Measurements from ENCODE around the gene GCC1. TPM values are rescaled to one million over a fixed set of nuclear protein-coding genes. Genes with fewer than 3 reads are reported as not detected.

GCC1 gene
- total and polyA plus RNA-seq, 5 donors: 3.7 to 10.4 (median 7.8) TPM

- H3K27ac ChIP-seq (ENCODE audit: low read length): no peak overlapping the region
- no peaks in the 10 kb centered on the region for H3K4me1 ChIP-seq (ENCODE audit: control insufficient read depth, insufficient read depth, low read length)
- intact Hi-C loops (cut with DNase I): no loop called here
- ATAC-seq: no peak
- no peaks in the 10 kb centered on the region for H3K9me3 ChIP-seq (ENCODE audit: control insufficient read depth, low read length)
- WGBS: 82% methylated on average over 9 of the region's 9 CpGs
- no peak for DNase-seq
- no peak overlapping the region for H3K4me3 ChIP-seq (ENCODE audit: low read length)
- H3K27me3 ChIP-seq (ENCODE audit: control insufficient read depth, insufficient read depth): peaks cover 3% of the 10 kb centered on the region
These were observed 46.3 kb downstream of the GCC1 start for GRCh38 chr7:127539116-127539515.

GRCh38 chr7:127536741-127537140 lies 48.7 kb downstream of the GCC1 start:
- DNase-seq: no peak
- peaks cover 3% of the 10 kb centered on the region for H3K27me3 ChIP-seq (ENCODE audit: control insufficient read depth, insufficient read depth)
- no peak overlapping the region for H3K4me3 ChIP-seq (ENCODE audit: low read length)
- intact Hi-C loops (cut with DNase I): no loop called here
- ATAC-seq: no peak
- WGBS: 3% methylated on average over 16 of the region's 16 CpGs
- no peaks in the 10 kb centered on the region for H3K4me1 ChIP-seq (ENCODE audit: control insufficient read depth, insufficient read depth, low read length)
- H3K9me3 ChIP-seq (ENCODE audit: control insufficient read depth, low read length): no peaks in the 10 kb centered on the region
- H3K27ac ChIP-seq (ENCODE audit: low read length): no peak overlapping the region

GRCh38 chr7:127536394-127536691 lies 49.1 kb downstream of the GCC1 start:
- intact Hi-C loops (cut with DNase I): no loop called here
- H3K27me3 ChIP-seq (ENCODE audit: control insufficient read depth, insufficient read depth): peaks cover 3% of the 10 kb centered on the region

GRCh38 chr7:127535546-127536393 lies 49.6 kb downstream of the GCC1 start:
- H3K9me3 ChIP-seq (ENCODE audit: control insufficient read depth, low read length): no peaks in the 10 kb centered on the region
- DNase-seq (no peak), ATAC-seq (no peak)
- no peaks in the 10 kb centered on the region for H3K4me1 ChIP-seq (ENCODE audit: control insufficient read depth, insufficient read depth, low read length)
- no peak overlapping the region for H3K4me3 ChIP-seq (ENCODE audit: low read length)
- 87% methylated on average over 11 of the region's 11 CpGs for WGBS
- H3K27me3 ChIP-seq (ENCODE audit: control insufficient read depth, insufficient read depth): peaks cover 3% of the 10 kb centered on the region
- H3K27ac ChIP-seq (ENCODE audit: low read length): no peak overlapping the region
- intact Hi-C loops (cut with DNase I): no loop called here

More at GRCh38 chr7:127536394-127536691, 49.1 kb downstream of the GCC1 start:
- H3K9me3 ChIP-seq (ENCODE audit: control insufficient read depth, low read length): no peaks in the 10 kb centered on the region
- no peak overlapping the region for H3K27ac ChIP-seq (ENCODE audit: low read length)
- ATAC-seq (no peak), DNase-seq (no peak)
- no peak overlapping the region for H3K4me3 ChIP-seq (ENCODE audit: low read length)
- H3K4me1 ChIP-seq (ENCODE audit: control insufficient read depth, insufficient read depth, low read length): no peaks in the 10 kb centered on the region
- WGBS: 50% methylated on average over 2 of the region's 2 CpGs

GRCh38 chr7:127534636-127535035 lies 50.8 kb downstream of the GCC1 start:
- WGBS: 31% methylated on average over 5 of the region's 5 CpGs
- ATAC-seq (no peak), DNase-seq (no peak)
- no peak overlapping the region for H3K4me3 ChIP-seq (ENCODE audit: low read length)
- intact Hi-C loops (cut with DNase I): no loop called here
- no peaks in the 10 kb centered on the region for H3K4me1 ChIP-seq (ENCODE audit: control insufficient read depth, insufficient read depth, low read length)
- no peaks in the 10 kb centered on the region for H3K9me3 ChIP-seq (ENCODE audit: control insufficient read depth, low read length)
- peaks cover 3% of the 10 kb centered on the region for H3K27me3 ChIP-seq (ENCODE audit: control insufficient read depth, insufficient read depth)
- no peak overlapping the region for H3K27ac ChIP-seq (ENCODE audit: low read length)

- intact Hi-C loops (cut with DNase I): no loop called here
- peaks cover 3% of the 10 kb centered on the region for H3K27me3 ChIP-seq (ENCODE audit: control insufficient read depth, insufficient read depth)
- H3K27ac ChIP-seq (ENCODE audit: low read length): no peak overlapping the region
- ATAC-seq: no peak
- H3K9me3 ChIP-seq (ENCODE audit: control insufficient read depth, low read length): no peaks in the 10 kb centered on the region
- no peak for DNase-seq
- H3K4me3 ChIP-seq (ENCODE audit: low read length): no peak overlapping the region
- no peaks in the 10 kb centered on the region for H3K4me1 ChIP-seq (ENCODE audit: control insufficient read depth, insufficient read depth, low read length)
These were observed 52.7 kb downstream of the GCC1 start for GRCh38 chr7:127532736-127533135.

GRCh38 chr7:127532151-127532550 lies 53.2 kb downstream of the GCC1 start:
- peaks cover 3% of the 10 kb centered on the region for H3K27me3 ChIP-seq (ENCODE audit: control insufficient read depth, insufficient read depth)
- intact Hi-C loops (cut with DNase I): no loop called here
- H3K4me1 ChIP-seq (ENCODE audit: control insufficient read depth, insufficient read depth, low read length): no peaks in the 10 kb centered on the region
- ATAC-seq: no peak
- no peak overlapping the region for H3K4me3 ChIP-seq (ENCODE audit: low read length)
- no peak for DNase-seq
- no peaks in the 10 kb centered on the region for H3K9me3 ChIP-seq (ENCODE audit: control insufficient read depth, low read length)
- 23% methylated on average over 2 of the region's 2 CpGs for WGBS
- H3K27ac ChIP-seq (ENCODE audit: low read length): no peak overlapping the region

Other genes with a start within 250 kb of the GCC1 start
- 10 to 100 TPM; 24.3 to 29.3 (median 26.8) TPM for gene ZNF800, start 192.9 kb downstream of the GCC1 start, total RNA-seq
- gene ZNF800, start 192.9 kb downstream of the GCC1 start, polyA plus RNA-seq: 5.9 TPM
- gene ARF5, start 2.8 kb upstream of the GCC1 start, total RNA-seq: 10 to 100 TPM; 70.4 to 88.0 (median 81.2) TPM
- 129 TPM for gene ARF5, start 2.8 kb upstream of the GCC1 start, polyA plus RNA-seq
- gene FSCN3, start 8.1 kb upstream of the GCC1 start, total RNA-seq: under 1 TPM in 3 of 4 donors, not detected in 1; 0.26 to 0.63 (median 0.45) TPM
- gene FSCN3, start 8.1 kb upstream of the GCC1 start, polyA plus RNA-seq: 0.09 TPM
- not detected for gene PAX4, start 32.5 kb upstream of the GCC1 start, total RNA-seq
- gene PAX4, start 32.5 kb upstream of the GCC1 start, polyA plus RNA-seq: not detected
- gene SND1, start 66.6 kb upstream of the GCC1 start, total RNA-seq: 100 to 1,000 TPM in 2 of 4 donors, 10 to 100 TPM in 2; 87.5 to 107 (median 96.9) TPM
- 50.0 TPM for gene SND1, start 66.6 kb upstream of the GCC1 start, polyA plus RNA-seq